SK-N-SH treated with all-trans-retinoic acid at 6 μM for 48 hours (cell line): Measurements from ENCODE around the gene NEK4.
A peak's percentile ranks its signal among the peaks of the same experiment; 100 is the strongest.

Experiments used
- ATAC-seq: fragments of 200-7000 bp; cut with Tn5 transposase; 3 replicates; pipeline ENCODE4 v1.9.1; 2020; ENCODE audit warnings: mild to moderate bottlenecking, moderate library complexity
- BACH2 ChIP-seq: fragments of 250-450 bp; sonication (Bioruptor Pico); IDR thresholded peaks from 2 replicates; pipeline ENCODE4 v1.9.0; 2021; ENCODE audit warnings: mild to moderate bottlenecking, borderline replicate concordance
- ISL1 ChIP-seq: fragments of 250-450 bp; sonication (Bioruptor Pico); IDR thresholded peaks from 2 replicates; pipeline ENCODE4 v2.1.2; 2022; ENCODE audit warnings: mild to moderate bottlenecking, moderate library complexity
- OSR1 ChIP-seq: fragments of 250-450 bp; sonication (Bioruptor Pico); IDR thresholded peaks from 2 replicates; pipeline ENCODE4 v1.8.0; 2022; ENCODE audit warnings: moderate library complexity, mild to moderate bottlenecking, inconsistent platforms
- PPARA ChIP-seq: fragments of 250-450 bp; sonication (Bioruptor Pico); IDR thresholded peaks from 2 replicates; pipeline ENCODE4 v1.5.0; 2020; ENCODE audit warnings: mild to moderate bottlenecking, borderline replicate concordance
- RARB ChIP-seq: fragments of 250-450 bp; sonication (Bioruptor Pico); IDR thresholded peaks from 2 replicates; pipeline ENCODE4 v1.8.0; 2021; ENCODE audit warnings: mild to moderate bottlenecking, moderate library complexity
- SNAI2 ChIP-seq: fragments of 250-450 bp; sonication (Bioruptor Pico); IDR thresholded peaks from 2 replicates; pipeline ENCODE4 v1.5.0; 2020; ENCODE audit warnings: mild to moderate bottlenecking, moderate library complexity
- TCF4 ChIP-seq: fragments of 250-450 bp; sonication (Bioruptor Pico); IDR thresholded peaks from 2 replicates; pipeline ENCODE4 v1.8.0; 2021; ENCODE audit warnings: mild to moderate bottlenecking, moderate library complexity, borderline replicate concordance
- TOX ChIP-seq: fragments of 250-450 bp; sonication (Bioruptor Pico); IDR thresholded peaks from 2 replicates; pipeline ENCODE4 v1.8.0; 2021; ENCODE audit warnings: mild to moderate bottlenecking, moderate library complexity, borderline replicate concordance
- ZC3H10 ChIP-seq: fragments of 250-450 bp; sonication (Bioruptor Pico); IDR thresholded peaks from 2 replicates; pipeline ENCODE4 v1.5.1; 2021; ENCODE audit warnings: mild to moderate bottlenecking, moderate library complexity
- ZFP3 ChIP-seq: fragments of 250-450 bp; sonication (Bioruptor Pico); IDR thresholded peaks from 2 replicates; pipeline ENCODE4 v1.5.0; 2020; ENCODE audit warnings: mild to moderate bottlenecking, moderate library complexity
- ZFP30 ChIP-seq: fragments of 450-650 bp; formaldehyde crosslinking; IDR thresholded peaks from 2 replicates; pipeline ENCODE4 v1.5.0; 2022; ENCODE audit warnings: mild to moderate bottlenecking, moderate library complexity
- ZNF565 ChIP-seq: fragments of 450-650 bp; formaldehyde crosslinking; conservative IDR thresholded peaks from 2 replicates; pipeline ENCODE4 v1.5.0; 2020; ENCODE audit warnings: low read depth, mild to moderate bottlenecking, moderate library complexity
- ZNF8 ChIP-seq: fragments of 450-650 bp; formaldehyde crosslinking; IDR thresholded peaks from 2 replicates; pipeline ENCODE4 v1.5.0; 2020; ENCODE audit warnings: mild to moderate bottlenecking, moderate library complexity
- TF ChIP-seq, protein P1 (sequence below): fragments of 250-450 bp; sonication (Bioruptor Pico); IDR thresholded peaks from 2 replicates; pipeline ENCODE4 v1.5.0; 2020; ENCODE audit warnings: mild to moderate bottlenecking, moderate library complexity
- TF ChIP-seq, protein P2 (sequence below): fragments of 250-450 bp; sonication (Bioruptor Pico); IDR thresholded peaks from 2 replicates; pipeline ENCODE4 v1.5.1; 2021; ENCODE audit warnings: mild to moderate bottlenecking, moderate library complexity
- TF ChIP-seq, protein P3 (sequence below): fragments of 250-450 bp; sonication (Bioruptor Pico); IDR thresholded peaks from 2 replicates; pipeline ENCODE4 v1.5.1; 2020; ENCODE audit warnings: low read depth, mild to moderate bottlenecking, moderate library complexity
- TF ChIP-seq, protein P4 (sequence below): fragments of 250-450 bp; sonication (Bioruptor Pico); IDR thresholded peaks from 2 replicates; pipeline ENCODE4 v1.8.0; 2020; ENCODE audit warnings: mild to moderate bottlenecking, moderate library complexity, borderline replicate concordance

NEK4 gene

DNA sequence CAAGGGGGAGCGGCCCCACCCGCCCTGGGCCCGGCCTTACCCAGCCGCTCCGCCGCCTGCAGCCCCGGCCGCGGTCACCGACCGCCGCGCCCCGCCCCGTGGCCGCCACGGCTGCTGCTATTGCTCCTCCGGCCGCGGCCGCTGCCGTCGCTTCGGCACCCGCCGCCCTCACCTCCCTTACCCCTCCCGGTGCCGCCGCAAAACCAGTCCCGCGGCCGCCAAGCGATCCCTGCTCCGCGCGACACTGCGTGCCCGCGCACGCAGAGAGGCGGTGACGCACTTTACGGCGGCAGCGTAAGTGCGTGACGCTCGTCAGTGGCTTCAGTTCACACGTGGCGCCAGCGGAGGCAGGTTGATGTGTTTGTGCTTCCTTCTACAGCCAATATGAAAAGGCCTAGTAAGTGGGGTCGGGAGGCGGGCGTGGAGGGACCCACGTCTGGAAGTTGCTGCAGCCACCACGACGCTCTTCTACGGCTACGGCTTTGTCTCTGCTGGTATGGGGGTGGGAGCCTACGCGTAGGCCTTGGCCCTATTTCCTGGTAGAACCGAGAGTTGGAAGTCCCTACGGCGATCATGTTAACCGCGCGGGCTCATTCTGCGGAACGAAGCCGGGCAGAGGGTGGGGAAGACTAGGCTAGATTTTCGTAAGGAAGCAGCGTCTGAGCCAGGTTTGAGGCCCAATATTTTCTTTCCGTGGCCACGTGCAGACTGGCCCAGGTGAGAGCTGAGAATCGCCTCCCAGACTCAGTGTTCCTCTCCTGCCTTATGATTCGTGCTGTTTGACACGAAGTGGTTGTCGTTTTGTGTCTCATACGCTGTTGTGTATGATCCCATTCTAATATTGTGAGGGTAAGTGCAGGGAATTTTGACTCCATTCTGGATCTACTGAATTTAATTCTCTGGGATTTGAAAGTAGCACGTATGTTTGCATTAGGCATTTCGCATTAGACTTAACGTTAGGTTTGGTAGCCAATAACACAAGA lies 84.7 kb downstream of the NEK4 start, which contains the start of the genes GNL3 and PBRM1:
Gene GNL3 (plus strand): TSS at position 324 of the 983 bp plus-strand sequence. CDS start 61 bp downstream, at position 385.
Gene PBRM1 (minus strand): TSS at position 205 of the 983 bp plus-strand sequence.
- ATAC-seq, result peak; percentile 83
- TF ChIP-seq ZFP3 (CRISPR knock-in tag) (no peak), PPARA (CRISPR knock-in tag) (no peak), ZNF8 (CRISPR knock-in tag) (no peak), TOX (CRISPR knock-in tag) (no peak), TCF4 (CRISPR knock-in tag) (no peak), ZFP30 (CRISPR knock-in tag) (no peak), RARB (CRISPR knock-in tag) (no peak), OSR1 (CRISPR knock-in tag) (no peak), ZC3H10 (CRISPR knock-in tag) (no peak), BACH2 (no peak)
- TF ChIP-seq, protein P1, sequence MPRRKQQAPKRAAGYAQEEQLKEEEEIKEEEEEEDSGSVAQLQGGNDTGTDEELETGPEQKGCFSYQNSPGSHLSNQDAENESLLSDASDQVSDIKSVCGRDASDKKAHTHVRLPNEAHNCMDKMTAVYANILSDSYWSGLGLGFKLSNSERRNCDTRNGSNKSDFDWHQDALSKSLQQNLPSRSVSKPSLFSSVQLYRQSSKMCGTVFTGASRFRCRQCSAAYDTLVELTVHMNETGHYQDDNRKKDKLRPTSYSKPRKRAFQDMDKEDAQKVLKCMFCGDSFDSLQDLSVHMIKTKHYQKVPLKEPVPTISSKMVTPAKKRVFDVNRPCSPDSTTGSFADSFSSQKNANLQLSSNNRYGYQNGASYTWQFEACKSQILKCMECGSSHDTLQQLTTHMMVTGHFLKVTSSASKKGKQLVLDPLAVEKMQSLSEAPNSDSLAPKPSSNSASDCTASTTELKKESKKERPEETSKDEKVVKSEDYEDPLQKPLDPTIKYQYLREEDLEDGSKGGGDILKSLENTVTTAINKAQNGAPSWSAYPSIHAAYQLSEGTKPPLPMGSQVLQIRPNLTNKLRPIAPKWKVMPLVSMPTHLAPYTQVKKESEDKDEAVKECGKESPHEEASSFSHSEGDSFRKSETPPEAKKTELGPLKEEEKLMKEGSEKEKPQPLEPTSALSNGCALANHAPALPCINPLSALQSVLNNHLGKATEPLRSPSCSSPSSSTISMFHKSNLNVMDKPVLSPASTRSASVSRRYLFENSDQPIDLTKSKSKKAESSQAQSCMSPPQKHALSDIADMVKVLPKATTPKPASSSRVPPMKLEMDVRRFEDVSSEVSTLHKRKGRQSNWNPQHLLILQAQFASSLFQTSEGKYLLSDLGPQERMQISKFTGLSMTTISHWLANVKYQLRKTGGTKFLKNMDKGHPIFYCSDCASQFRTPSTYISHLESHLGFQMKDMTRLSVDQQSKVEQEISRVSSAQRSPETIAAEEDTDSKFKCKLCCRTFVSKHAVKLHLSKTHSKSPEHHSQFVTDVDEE (CRISPR knock-in tag), result no peak
- TF ChIP-seq, protein P2, sequence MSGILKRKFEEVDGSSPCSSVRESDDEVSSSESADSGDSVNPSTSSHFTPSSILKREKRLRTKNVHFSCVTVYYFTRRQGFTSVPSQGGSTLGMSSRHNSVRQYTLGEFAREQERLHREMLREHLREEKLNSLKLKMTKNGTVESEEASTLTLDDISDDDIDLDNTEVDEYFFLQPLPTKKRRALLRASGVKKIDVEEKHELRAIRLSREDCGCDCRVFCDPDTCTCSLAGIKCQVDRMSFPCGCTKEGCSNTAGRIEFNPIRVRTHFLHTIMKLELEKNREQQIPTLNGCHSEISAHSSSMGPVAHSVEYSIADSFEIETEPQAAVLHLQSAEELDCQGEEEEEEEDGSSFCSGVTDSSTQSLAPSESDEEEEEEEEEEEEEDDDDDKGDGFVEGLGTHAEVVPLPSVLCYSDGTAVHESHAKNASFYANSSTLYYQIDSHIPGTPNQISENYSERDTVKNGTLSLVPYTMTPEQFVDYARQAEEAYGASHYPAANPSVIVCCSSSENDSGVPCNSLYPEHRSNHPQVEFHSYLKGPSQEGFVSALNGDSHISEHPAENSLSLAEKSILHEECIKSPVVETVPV, result no peak
- TF ChIP-seq, protein P3, sequence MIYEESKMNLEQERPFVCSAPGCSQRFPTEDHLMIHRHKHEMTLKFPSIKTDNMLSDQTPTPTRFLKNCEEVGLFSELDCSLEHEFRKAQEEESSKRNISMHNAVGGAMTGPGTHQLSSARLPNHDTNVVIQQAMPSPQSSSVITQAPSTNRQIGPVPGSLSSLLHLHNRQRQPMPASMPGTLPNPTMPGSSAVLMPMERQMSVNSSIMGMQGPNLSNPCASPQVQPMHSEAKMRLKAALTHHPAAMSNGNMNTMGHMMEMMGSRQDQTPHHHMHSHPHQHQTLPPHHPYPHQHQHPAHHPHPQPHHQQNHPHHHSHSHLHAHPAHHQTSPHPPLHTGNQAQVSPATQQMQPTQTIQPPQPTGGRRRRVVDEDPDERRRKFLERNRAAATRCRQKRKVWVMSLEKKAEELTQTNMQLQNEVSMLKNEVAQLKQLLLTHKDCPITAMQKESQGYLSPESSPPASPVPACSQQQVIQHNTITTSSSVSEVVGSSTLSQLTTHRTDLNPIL (CRISPR knock-in tag), result no peak
- TF ChIP-seq, protein P4, sequence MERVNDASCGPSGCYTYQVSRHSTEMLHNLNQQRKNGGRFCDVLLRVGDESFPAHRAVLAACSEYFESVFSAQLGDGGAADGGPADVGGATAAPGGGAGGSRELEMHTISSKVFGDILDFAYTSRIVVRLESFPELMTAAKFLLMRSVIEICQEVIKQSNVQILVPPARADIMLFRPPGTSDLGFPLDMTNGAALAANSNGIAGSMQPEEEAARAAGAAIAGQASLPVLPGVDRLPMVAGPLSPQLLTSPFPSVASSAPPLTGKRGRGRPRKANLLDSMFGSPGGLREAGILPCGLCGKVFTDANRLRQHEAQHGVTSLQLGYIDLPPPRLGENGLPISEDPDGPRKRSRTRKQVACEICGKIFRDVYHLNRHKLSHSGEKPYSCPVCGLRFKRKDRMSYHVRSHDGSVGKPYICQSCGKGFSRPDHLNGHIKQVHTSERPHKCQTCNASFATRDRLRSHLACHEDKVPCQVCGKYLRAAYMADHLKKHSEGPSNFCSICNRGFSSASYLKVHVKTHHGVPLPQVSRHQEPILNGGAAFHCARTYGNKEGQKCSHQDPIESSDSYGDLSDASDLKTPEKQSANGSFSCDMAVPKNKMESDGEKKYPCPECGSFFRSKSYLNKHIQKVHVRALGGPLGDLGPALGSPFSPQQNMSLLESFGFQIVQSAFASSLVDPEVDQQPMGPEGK (CRISPR knock-in tag), result no peak

DNA sequence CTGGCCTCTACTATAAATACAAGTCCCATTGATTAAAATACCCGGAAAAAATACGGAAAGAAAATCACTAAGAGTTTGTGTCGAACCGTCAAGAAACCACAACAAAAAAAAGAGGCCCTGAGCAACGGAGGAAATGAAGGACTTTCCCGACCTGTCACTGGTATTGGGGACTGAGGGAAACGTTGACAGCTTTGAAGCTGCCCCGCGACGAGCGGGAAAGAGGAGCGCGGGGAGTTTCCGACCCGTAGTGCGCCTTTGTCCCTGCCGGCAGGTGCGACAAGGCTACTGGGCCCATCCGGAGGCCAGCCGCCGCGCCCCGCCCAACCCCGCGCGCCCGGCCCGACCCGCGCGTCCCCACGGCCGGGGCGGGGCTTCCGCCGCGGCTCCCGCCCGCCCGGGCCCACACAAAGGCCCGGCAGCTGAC lies 85.4 kb downstream of the NEK4 start:
- ATAC-seq, result peak; percentile 72
- TF ChIP-seq TOX (CRISPR knock-in tag) (no peak), PPARA (CRISPR knock-in tag) (no peak), OSR1 (CRISPR knock-in tag) (no peak), SNAI2 (CRISPR knock-in tag) (no peak), ZC3H10 (CRISPR knock-in tag) (no peak), ZNF8 (CRISPR knock-in tag) (no peak), BACH2 (no peak)
- TF ChIP-seq, protein P1 (CRISPR knock-in tag), result no peak

DNA sequence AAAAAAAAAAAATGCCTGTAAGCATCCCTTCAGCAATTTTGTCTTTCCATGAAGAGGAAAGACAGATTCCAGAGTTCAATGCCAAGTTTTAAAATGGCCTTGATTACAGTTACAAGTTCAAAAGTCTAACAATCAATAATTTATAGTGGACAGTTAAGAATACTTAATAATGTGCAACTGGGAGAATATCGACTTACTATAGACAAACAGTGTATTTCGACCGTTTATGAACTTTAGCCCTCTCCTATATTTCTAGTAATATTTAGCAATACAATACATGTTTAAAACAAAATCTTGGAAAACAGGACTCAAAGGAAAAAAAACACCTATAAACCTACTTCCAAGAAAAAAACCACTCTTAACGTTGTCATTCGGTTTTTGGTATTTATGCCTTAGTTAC lies 86.6 kb downstream of the NEK4 start:
- no peak for ATAC-seq
- TF ChIP-seq, protein P4 (CRISPR knock-in tag), result no peak
- TF ChIP-seq ISL1 (CRISPR knock-in tag) (no peak), RARB (CRISPR knock-in tag) (no peak), ZNF565 (CRISPR knock-in tag) (no peak), SNAI2 (CRISPR knock-in tag) (no peak)
- TF ChIP-seq, protein P3 (CRISPR knock-in tag), result no peak
